A549 treated with GW870086 at 1 μM for 4 hours (cell line): ENCODE measurements around the gene DEFB113. TPM values are rescaled to one million over a fixed set of nuclear protein-coding genes. Genes with fewer than 3 reads are reported as not detected.

Experiments
- total RNA-seq: library from RNA; stranded (reverse); fragments of 200-300 nt; extraction: Qiagen RNA extraction; gene quantifications from 5 replicates; pipeline ENCODE4 v1.2.3, GENCODE V29; 2022; ENCODE audit warnings: low read depth

DEFB113 gene, protein sequence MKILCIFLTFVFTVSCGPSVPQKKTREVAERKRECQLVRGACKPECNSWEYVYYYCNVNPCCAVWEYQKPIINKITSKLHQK
- total RNA-seq: not detected in 5 replicates

DNA sequence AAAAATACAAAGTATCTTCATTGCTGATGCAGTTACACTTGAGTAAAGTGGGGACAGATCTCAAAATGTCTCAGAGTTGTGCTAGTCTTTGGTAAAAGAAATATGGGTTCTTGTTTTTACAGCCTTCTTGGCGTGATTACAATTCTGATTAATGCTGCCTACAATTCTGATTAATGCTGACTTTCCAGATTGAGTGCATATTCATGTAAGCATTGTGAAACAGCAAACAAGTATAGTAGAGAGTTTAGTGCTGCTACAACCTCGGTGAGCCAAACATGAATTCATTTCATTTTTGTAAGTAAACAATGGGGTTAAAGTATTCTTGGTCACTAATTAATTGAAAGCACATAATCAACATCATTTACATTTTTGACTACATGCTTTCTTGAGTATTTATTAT, at the start of gene DEFB113:
DEFB113 (minus strand) TSS at position 21 of the 400 bp plus-strand sequence; CDS start at position 21, 0 bp downstream.

GRCh38 chr6:49964064-49964463, 5.4 kb downstream of the DEFB113 start, which contains the start of gene DEFB114:
Gene DEFB114 (minus strand): TSS chr6:49964164. CDS start chr6:49964105, 59 bp downstream.

Other genes with a start within 250 kb of the DEFB113 start
- gene CRISP3, start 225.2 kb downstream of the DEFB113 start, total RNA-seq: not detected in 5 replicates
- not detected in 5 replicates for gene PGK2, start 182.3 kb downstream of the DEFB113 start, total RNA-seq
- gene CRISP1, start 103.1 kb downstream of the DEFB113 start, total RNA-seq: not detected in 5 replicates
- not detected in 5 replicates for gene DEFB114, start 5.5 kb downstream of the DEFB113 start, total RNA-seq
- not detected in 5 replicates for gene DEFB110, start 52.4 kb upstream of the DEFB113 start, total RNA-seq
- gene DEFB112, start 80.3 kb upstream of the DEFB113 start, total RNA-seq: not detected in 5 replicates